GM23338 (cell line): ENCODE results near the gene ANKLE2. TPM values are rescaled to one million over a fixed set of nuclear protein-coding genes. Genes with fewer than 3 reads are reported as not detected.
A peak's percentile ranks its signal among the peaks of the same experiment; 100 is the strongest.

Experiments
- ATAC-seq: fragments of 200-7000 bp; cut with Tn5 transposase; 3 replicates; pipeline ENCODE4 v1.9.1; 2020
- DNase-seq: peaks from one replicate; pipeline ENCODE4 v3.0.0-alpha.2; 2015; ENCODE audit warnings: low spot score
- H2AFZ ChIP-seq: fragments of 200-600 bp; sonication (generic); 2 replicates; pipeline ENCODE4 v1.8.0; 2016; ENCODE audit warnings: antibody characterized with exemption, mild to moderate bottlenecking, moderate library complexity
- H3F3A ChIP-seq: fragments of 200-600 bp; sonication (generic); replicated peaks from 2 replicates; pipeline ENCODE4 v1.8.0; 2017; ENCODE audit warnings: antibody characterized with exemption, mixed run types, low read depth
- H3K27ac ChIP-seq: fragments of 200-600 bp; sonication (generic); 2 replicates; pipeline ENCODE4 v1.6.1; 2016; ENCODE audit warnings: low read depth
- H3K27me3 ChIP-seq: fragments of 200-600 bp; sonication (generic); 2 replicates; pipeline ENCODE4 v1.8.0; 2016; ENCODE audit warnings: mild to moderate bottlenecking, mixed run types, moderate library complexity; ENCODE audit not compliant: insufficient read depth
- H3K36me3 ChIP-seq: fragments of 200-600 bp; sonication (generic); 2 replicates; pipeline ENCODE4 v1.8.0; 2016; ENCODE audit warnings: mild to moderate bottlenecking; ENCODE audit not compliant: insufficient read depth
- H3K4me1 ChIP-seq: fragments of 200-600 bp; sonication (generic); 2 replicates; pipeline ENCODE4 v1.8.0; 2016; ENCODE audit warnings: mild to moderate bottlenecking, moderate library complexity; ENCODE audit not compliant: insufficient read depth
- H3K4me2 ChIP-seq: fragments of 200-600 bp; sonication (generic); 2 replicates; pipeline ENCODE4 v1.7.1; 2017; ENCODE audit warnings: mixed run types
- H3K4me3 ChIP-seq: fragments of 200-600 bp; sonication (generic); 2 replicates; pipeline ENCODE4 v1.6.1; 2016; ENCODE audit warnings: mixed run types
- H3K79me2 ChIP-seq: fragments of 200-600 bp; sonication (generic); replicated peaks from 2 replicates; pipeline ENCODE4 v1.8.0; 2017; ENCODE audit warnings: mild to moderate bottlenecking; ENCODE audit not compliant: insufficient read depth
- H3K9me2 ChIP-seq: fragments of 200-600 bp; sonication (generic); 2 replicates; pipeline ENCODE4 v1.8.0; 2017; ENCODE audit not compliant: insufficient read depth
- H4K20me1 ChIP-seq: fragments of 200-600 bp; sonication (generic); replicated peaks from 2 replicates; pipeline ENCODE4 v1.8.0; 2017; ENCODE audit warnings: mild to moderate bottlenecking; ENCODE audit not compliant: insufficient read depth
- H3K27ac Mint-ChIP-seq: 2 replicates; pipeline ENCODE4 v1.8.0; 2020; ENCODE audit warnings: inconsistent platforms, mild to moderate bottlenecking, moderate library complexity, mixed read lengths
- H3K27me3 Mint-ChIP-seq: 3 replicates; pipeline ENCODE4 v1.8.0; 2022; ENCODE audit warnings: low read depth, mild to moderate bottlenecking, moderate library complexity, mixed read lengths, inconsistent platforms; ENCODE audit not compliant: insufficient read depth, poor library complexity
- H3K36me3 Mint-ChIP-seq: 3 replicates; pipeline ENCODE4 v1.8.0; 2021; ENCODE audit warnings: low read depth, mild to moderate bottlenecking, inconsistent platforms, moderate library complexity, mixed read lengths
- H3K4me1 Mint-ChIP-seq: 3 replicates; pipeline ENCODE4 v1.8.0; 2020; ENCODE audit warnings: mild to moderate bottlenecking, inconsistent platforms, mixed read lengths
- H3K4me3 Mint-ChIP-seq: 3 replicates; pipeline ENCODE4 v1.8.0; 2021; ENCODE audit warnings: moderate library complexity, mild to moderate bottlenecking, inconsistent platforms, mixed read lengths
- H3K9me3 Mint-ChIP-seq: 3 replicates; pipeline ENCODE4 v1.8.0; 2020; ENCODE audit warnings: moderate library complexity, mild to moderate bottlenecking, inconsistent platforms, mixed read lengths
- CREB1 ChIP-seq: fragments of 250-450 bp; sonication (Bioruptor Pico); IDR thresholded peaks from 2 replicates; pipeline ENCODE4 v1.5.0; 2020; ENCODE audit warnings: low read depth, mild to moderate bottlenecking, moderate library complexity
- EZH2 ChIP-seq: fragments of 200-600 bp; sonication (generic); IDR thresholded peaks from one replicate; pipeline ENCODE4 v1.8.0; 2017; ENCODE audit warnings: antibody characterized with exemption, mild to moderate bottlenecking, low read depth; ENCODE audit not compliant: unreplicated experiment
- JUNB ChIP-seq: IDR thresholded peaks from one replicate; pipeline ENCODE4 v1.6.1; 2016; ENCODE audit warnings: antibody characterized with exemption; ENCODE audit not compliant: unreplicated experiment
- NANOG ChIP-seq: IDR thresholded peaks from 2 replicates; pipeline ENCODE4 v1.6.1; 2016; ENCODE audit warnings: antibody characterized with exemption, borderline replicate concordance
- POLR2AphosphoS5 ChIP-seq: IDR thresholded peaks from 2 replicates; pipeline ENCODE4 v1.6.1; 2016; ENCODE audit warnings: antibody characterized with exemption, low read depth
- STAT1 ChIP-seq: IDR thresholded peaks from one replicate; pipeline ENCODE4 v1.6.1; 2016; ENCODE audit warnings: antibody characterized with exemption; ENCODE audit not compliant: unreplicated experiment
- ZNF114 ChIP-seq: fragments of 250-450 bp; sonication (Bioruptor Pico); IDR thresholded peaks from 2 replicates; pipeline ENCODE4 v1.5.0; 2020; ENCODE audit warnings: mild to moderate bottlenecking, moderate library complexity
- polyA plus RNA-seq: library from polyadenylated mRNA; unstranded; fragments of >200 nt; fragmentation: Nextera tagmentation; extraction: Ambion mirVana; gene quantifications from 2 replicates; pipeline ENCODE4 v1.2.1, GENCODE V29; 2016
- total RNA-seq: library from RNA; depleted of rRNA; stranded (reverse); fragments of >200 nt; shearing (Covaris generic); gene quantifications from 2 replicates; pipeline ENCODE4 v1.2.3, GENCODE V29; 2014
- TF ChIP-seq, protein P1 (sequence below): IDR thresholded peaks from one replicate; pipeline ENCODE4 v1.6.1; 2018; ENCODE audit warnings: antibody characterized with exemption; ENCODE audit not compliant: unreplicated experiment
- TF ChIP-seq, protein P2 (sequence below), 2 experiments: fragments of 200-600 bp in 1 of 2; sonication (generic) in 1 of 2; conservative IDR thresholded peaks; 2 replicates each; pipeline versions ENCODE4 v1.5.1 to v1.6.1; 2016 to 2017; ENCODE audit warnings: antibody characterized with exemption in 2 of 2, low read depth in 2 of 2, mild to moderate bottlenecking in 2 of 2, moderate library complexity in 1 of 2
- TF ChIP-seq, protein P3 (sequence below): IDR thresholded peaks from 2 replicates; pipeline ENCODE4 v1.6.1; 2016; ENCODE audit warnings: antibody characterized with exemption

Gene ANKLE2
- total and polyA plus RNA-seq, 2 experiments from 2014 or later, result 27.2 to 63.7 TPM

DNA sequence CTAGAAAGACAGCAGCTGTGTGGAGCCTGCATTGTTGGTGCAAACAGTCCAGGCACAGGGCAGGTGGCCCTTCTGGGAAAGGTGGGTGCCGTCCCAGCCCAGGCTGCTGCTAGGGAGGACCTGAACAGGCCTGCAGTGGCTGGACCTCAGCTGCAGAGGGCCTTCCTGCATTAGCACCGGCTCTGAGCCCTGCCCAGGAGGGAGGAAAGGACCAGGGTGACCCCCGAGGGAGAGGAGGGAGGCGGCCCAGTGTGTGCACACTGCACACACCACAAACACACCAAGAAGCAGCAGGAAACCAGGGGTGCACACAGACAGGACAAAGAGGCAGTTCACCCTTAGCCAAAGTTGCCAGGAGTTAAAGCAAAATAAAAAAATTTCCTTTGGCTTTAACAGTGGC is 59.0 kb downstream of the ANKLE2 start:
- Mint-ChIP-seq H3K4me3 (no peak overlapping the region), H3K4me1 (peaks cover 13% of the 10 kb centered on the region), H3K27me3 (peaks cover 14% of the 10 kb centered on the region), H3K36me3 (peaks cover 40% of the 10 kb centered on the region), H3K9me3 (peaks cover 3% of the 10 kb centered on the region; the same call in 2 of the 3 replicates), H3K27ac (no peak overlapping the region)
- DNase-seq (peak; percentile 21), ATAC-seq (peak; percentile 78)
- Histone ChIP-seq H3K27me3 (no peaks in the 10 kb centered on the region), H3F3A (peaks cover 8% of the 10 kb centered on the region; the same call in 1 of the 2 replicates), H3K4me2 (no peak overlapping the region), H3K4me3 (no peak overlapping the region), H3K27ac (no peak overlapping the region), H4K20me1 (no peaks in the 10 kb centered on the region; the same call in none of the 2 replicates), H3K9me2 (no peaks in the 10 kb centered on the region), H3K79me2 (no peaks in the 10 kb centered on the region), H3K4me1 (no peaks in the 10 kb centered on the region), H2AFZ (no peak overlapping the region), H3K36me3 (0 out of 2 replicates have a peak, but pooled peaks cover 4% of the 10 kb centered on the region)
- TF ChIP-seq, protein P1, sequence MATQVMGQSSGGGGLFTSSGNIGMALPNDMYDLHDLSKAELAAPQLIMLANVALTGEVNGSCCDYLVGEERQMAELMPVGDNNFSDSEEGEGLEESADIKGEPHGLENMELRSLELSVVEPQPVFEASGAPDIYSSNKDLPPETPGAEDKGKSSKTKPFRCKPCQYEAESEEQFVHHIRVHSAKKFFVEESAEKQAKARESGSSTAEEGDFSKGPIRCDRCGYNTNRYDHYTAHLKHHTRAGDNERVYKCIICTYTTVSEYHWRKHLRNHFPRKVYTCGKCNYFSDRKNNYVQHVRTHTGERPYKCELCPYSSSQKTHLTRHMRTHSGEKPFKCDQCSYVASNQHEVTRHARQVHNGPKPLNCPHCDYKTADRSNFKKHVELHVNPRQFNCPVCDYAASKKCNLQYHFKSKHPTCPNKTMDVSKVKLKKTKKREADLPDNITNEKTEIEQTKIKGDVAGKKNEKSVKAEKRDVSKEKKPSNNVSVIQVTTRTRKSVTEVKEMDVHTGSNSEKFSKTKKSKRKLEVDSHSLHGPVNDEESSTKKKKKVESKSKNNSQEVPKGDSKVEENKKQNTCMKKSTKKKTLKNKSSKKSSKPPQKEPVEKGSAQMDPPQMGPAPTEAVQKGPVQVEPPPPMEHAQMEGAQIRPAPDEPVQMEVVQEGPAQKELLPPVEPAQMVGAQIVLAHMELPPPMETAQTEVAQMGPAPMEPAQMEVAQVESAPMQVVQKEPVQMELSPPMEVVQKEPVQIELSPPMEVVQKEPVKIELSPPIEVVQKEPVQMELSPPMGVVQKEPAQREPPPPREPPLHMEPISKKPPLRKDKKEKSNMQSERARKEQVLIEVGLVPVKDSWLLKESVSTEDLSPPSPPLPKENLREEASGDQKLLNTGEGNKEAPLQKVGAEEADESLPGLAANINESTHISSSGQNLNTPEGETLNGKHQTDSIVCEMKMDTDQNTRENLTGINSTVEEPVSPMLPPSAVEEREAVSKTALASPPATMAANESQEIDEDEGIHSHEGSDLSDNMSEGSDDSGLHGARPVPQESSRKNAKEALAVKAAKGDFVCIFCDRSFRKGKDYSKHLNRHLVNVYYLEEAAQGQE, result no peak
- TF ChIP-seq, protein P2, sequence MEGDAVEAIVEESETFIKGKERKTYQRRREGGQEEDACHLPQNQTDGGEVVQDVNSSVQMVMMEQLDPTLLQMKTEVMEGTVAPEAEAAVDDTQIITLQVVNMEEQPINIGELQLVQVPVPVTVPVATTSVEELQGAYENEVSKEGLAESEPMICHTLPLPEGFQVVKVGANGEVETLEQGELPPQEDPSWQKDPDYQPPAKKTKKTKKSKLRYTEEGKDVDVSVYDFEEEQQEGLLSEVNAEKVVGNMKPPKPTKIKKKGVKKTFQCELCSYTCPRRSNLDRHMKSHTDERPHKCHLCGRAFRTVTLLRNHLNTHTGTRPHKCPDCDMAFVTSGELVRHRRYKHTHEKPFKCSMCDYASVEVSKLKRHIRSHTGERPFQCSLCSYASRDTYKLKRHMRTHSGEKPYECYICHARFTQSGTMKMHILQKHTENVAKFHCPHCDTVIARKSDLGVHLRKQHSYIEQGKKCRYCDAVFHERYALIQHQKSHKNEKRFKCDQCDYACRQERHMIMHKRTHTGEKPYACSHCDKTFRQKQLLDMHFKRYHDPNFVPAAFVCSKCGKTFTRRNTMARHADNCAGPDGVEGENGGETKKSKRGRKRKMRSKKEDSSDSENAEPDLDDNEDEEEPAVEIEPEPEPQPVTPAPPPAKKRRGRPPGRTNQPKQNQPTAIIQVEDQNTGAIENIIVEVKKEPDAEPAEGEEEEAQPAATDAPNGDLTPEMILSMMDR (conservative IDR thresholded peaks at IDR 0.05; ENCODE audit: low read depth in 2 of 2), result peak in 1 of 2 experiments; percentile 47; a peak in 2 of 4 replicates

DNA sequence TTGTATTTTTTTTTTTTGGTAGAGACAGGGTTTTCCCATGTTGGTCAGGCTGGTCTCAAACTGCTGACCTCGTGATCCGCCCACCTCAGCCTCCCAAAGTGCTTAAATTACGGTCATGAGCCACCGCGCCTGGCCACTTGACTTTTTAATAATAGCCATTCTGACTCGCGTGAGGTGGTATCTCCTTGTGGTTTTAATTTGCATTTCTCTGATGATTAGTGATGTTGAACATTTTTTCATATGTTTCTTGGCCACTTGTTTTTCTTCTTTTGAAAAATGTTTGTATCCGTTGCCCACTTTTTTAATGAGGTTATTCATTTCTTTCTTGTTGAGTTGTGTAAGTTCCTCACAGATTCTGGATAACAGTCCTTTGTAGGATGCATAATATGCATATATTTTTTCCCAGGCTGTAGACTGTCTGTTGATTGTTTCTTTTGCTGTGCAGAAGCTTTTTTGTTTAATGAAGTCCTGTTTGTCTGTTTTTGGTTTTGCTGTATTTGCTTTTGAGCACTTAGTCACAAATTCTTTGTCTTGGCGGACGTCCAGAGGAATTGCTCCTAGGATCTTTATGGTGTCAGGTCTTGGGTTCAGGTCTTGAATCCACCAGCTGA is 61.3 kb downstream of the ANKLE2 start:
- Histone ChIP-seq H4K20me1 (no peaks in the 10 kb centered on the region; the same call in none of the 2 replicates), H3K4me2 (no peak overlapping the region), H3K79me2 (no peaks in the 10 kb centered on the region), H3K4me3 (no peak overlapping the region), H2AFZ (no peak overlapping the region), H3K9me2 (no peaks in the 10 kb centered on the region), H3K36me3 (0 out of 2 replicates have a peak, but pooled peaks cover 8% of the 10 kb centered on the region), H3K27me3 (no peaks in the 10 kb centered on the region), H3F3A (peaks cover 3% of the 10 kb centered on the region; the same call in 1 of the 2 replicates), H3K4me1 (no peaks in the 10 kb centered on the region), H3K27ac (no peak overlapping the region)
- peaks cover 9% of the 10 kb centered on the region for H3K4me1 Mint-ChIP-seq
- no peaks in the 10 kb centered on the region for H3K9me3 Mint-ChIP-seq
- no peak overlapping the region for H3K4me3 Mint-ChIP-seq
- DNase-seq (no peak), ATAC-seq (no peak)
- H3K27me3 Mint-ChIP-seq, result peaks cover 15% of the 10 kb centered on the region
- peaks cover 50% of the 10 kb centered on the region for H3K36me3 Mint-ChIP-seq
- H3K27ac Mint-ChIP-seq, result no peak overlapping the region
- no peak for TF ChIP-seq POLR2AphosphoS5
- no peak for TF ChIP-seq JUNB
- TF ChIP-seq, protein P3, sequence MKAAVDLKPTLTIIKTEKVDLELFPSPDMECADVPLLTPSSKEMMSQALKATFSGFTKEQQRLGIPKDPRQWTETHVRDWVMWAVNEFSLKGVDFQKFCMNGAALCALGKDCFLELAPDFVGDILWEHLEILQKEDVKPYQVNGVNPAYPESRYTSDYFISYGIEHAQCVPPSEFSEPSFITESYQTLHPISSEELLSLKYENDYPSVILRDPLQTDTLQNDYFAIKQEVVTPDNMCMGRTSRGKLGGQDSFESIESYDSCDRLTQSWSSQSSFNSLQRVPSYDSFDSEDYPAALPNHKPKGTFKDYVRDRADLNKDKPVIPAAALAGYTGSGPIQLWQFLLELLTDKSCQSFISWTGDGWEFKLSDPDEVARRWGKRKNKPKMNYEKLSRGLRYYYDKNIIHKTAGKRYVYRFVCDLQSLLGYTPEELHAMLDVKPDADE, result no peak
- TF ChIP-seq ZNF114 (CRISPR knock-in tag), result no peak
- no peak for TF ChIP-seq EZH2
- TF ChIP-seq, protein P2 (conservative IDR thresholded peaks at IDR 0.05; ENCODE audit: low read depth in 2 of 2), result no peak
- no peak for TF ChIP-seq CREB1 (CRISPR knock-in tag)
- TF ChIP-seq NANOG, result no peak
- TF ChIP-seq, protein P1, result no peak
- TF ChIP-seq STAT1, result no peak
